Neural progenitor cell (in vitro differentiated cells): ENCODE data around the gene BOLA3. TPM values are rescaled to one million over a fixed set of nuclear protein-coding genes. Genes with fewer than 3 reads are reported as not detected.

ENCODE experiments used
- DNase-seq: peaks from one replicate; pipeline ENCODE4 v3.0.0-alpha.2; 2016; ENCODE audit warnings: low spot score
- H2AFZ ChIP-seq: fragments of 200-600 bp; sonication (generic); replicated peaks from 2 replicates; pipeline ENCODE4 v1.6.1; 2016; ENCODE audit warnings: antibody characterized with exemption
- H3F3A ChIP-seq: fragments of 200-600 bp; sonication (generic); 2 replicates; pipeline ENCODE4 v1.6.1; 2016; ENCODE audit warnings: antibody characterized with exemption, low read depth
- H3K27ac ChIP-seq: fragments of 200-600 bp; sonication (generic); 2 replicates; pipeline ENCODE4 v1.5.1; 2016; ENCODE audit warnings: mild to moderate bottlenecking
- H3K27me3 ChIP-seq: fragments of 200-600 bp; sonication (generic); 2 replicates; pipeline ENCODE4 v1.6.1; 2016; ENCODE audit warnings: mild to moderate bottlenecking, moderate library complexity
- H3K36me3 ChIP-seq: fragments of 200-600 bp; sonication (generic); 2 replicates; pipeline ENCODE4 v1.5.1; 2016
- H3K4me1 ChIP-seq: fragments of 200-600 bp; sonication (generic); 2 replicates; pipeline ENCODE4 v1.6.1; 2016; ENCODE audit warnings: mixed run types
- H3K4me2 ChIP-seq: fragments of 200-600 bp; sonication (generic); 2 replicates; pipeline ENCODE4 v1.6.1; 2016
- H3K4me3 ChIP-seq: fragments of 200-600 bp; sonication (generic); 2 replicates; pipeline ENCODE4 v1.5.1; 2016
- H3K79me2 ChIP-seq: fragments of 200-600 bp; sonication (generic); 2 replicates; pipeline ENCODE4 v1.6.1; 2016; ENCODE audit warnings: low read depth
- H3K9ac ChIP-seq: fragments of 200-600 bp; sonication (generic); 2 replicates; pipeline ENCODE4 v1.6.1; 2016
- H3K9me3 ChIP-seq: fragments of 200-600 bp; sonication (generic); 2 replicates; pipeline ENCODE4 v1.5.1; 2016; ENCODE audit warnings: low read depth
- H4K20me1 ChIP-seq: fragments of 200-600 bp; sonication (generic); 2 replicates; pipeline ENCODE4 v1.6.1; 2016; ENCODE audit warnings: low read depth
- H3K27ac Mint-ChIP-seq: 3 replicates; pipeline ENCODE4 v1.8.0; 2021; ENCODE audit warnings: mixed read lengths
- H3K27me3 Mint-ChIP-seq: 2 replicates; pipeline ENCODE4 v1.8.0; 2022; ENCODE audit warnings: low read depth, mild to moderate bottlenecking, inconsistent platforms, moderate library complexity, mixed read lengths; ENCODE audit not compliant: insufficient read depth
- H3K36me3 Mint-ChIP-seq: 3 replicates; pipeline ENCODE4 v1.8.0; 2021; ENCODE audit warnings: mixed read lengths
- H3K4me1 Mint-ChIP-seq: 3 replicates; pipeline ENCODE4 v1.8.0; 2021; ENCODE audit warnings: mixed read lengths
- H3K4me3 Mint-ChIP-seq: 3 replicates; pipeline ENCODE4 v1.8.0; 2021; ENCODE audit warnings: mild to moderate bottlenecking, moderate library complexity, mixed read lengths
- H3K9me3 Mint-ChIP-seq: 3 replicates; pipeline ENCODE4 v1.8.0; 2020; ENCODE audit warnings: mixed read lengths
- CTCF ChIP-seq: fragments of 200-600 bp; sonication (generic); IDR thresholded peaks from 2 replicates; pipeline ENCODE4 v1.5.1; 2017; ENCODE audit warnings: antibody characterized with exemption, mild to moderate bottlenecking
- EZH2 ChIP-seq: fragments of 200-600 bp; sonication (generic); IDR thresholded peaks from 2 replicates; pipeline ENCODE4 v1.6.1; 2017; ENCODE audit warnings: antibody characterized with exemption, mild to moderate bottlenecking, moderate library complexity
- EZH2phosphoT487 ChIP-seq: fragments of 200-600 bp; sonication (generic); IDR thresholded peaks from 2 replicates; pipeline ENCODE4 v1.6.1; 2017; ENCODE audit warnings: antibody characterized with exemption
- total RNA-seq: library from RNA; depleted of rRNA; stranded (reverse); fragments of >200 nt; gene quantifications from 2 replicates; pipeline ENCODE4 v1.2.3, GENCODE V29; 2015; ENCODE audit warnings: low replicate concordance

The BOLA3 gene
- total RNA-seq, 1 donor from 2014 or later: 76.5 TPM

DNA sequence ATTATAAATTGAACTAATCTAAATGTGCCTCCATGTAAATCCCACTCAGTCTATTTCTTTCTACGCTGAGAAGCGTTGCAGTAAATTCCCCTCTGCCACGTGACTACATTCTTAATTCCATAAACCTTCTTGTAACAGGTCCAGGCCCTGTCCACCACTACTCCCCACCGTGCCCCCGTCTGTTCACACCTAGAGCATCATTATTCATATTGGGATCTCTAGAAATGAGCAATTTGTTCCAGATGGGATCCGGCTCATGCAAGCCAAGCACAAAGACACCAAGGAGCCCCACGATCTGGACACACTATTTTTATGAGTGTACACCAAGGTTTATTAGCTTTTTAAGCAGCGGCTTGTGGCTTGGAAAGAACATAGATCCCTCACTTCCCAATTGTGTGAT lies 38.2 kb downstream of the BOLA3 start:
- Histone ChIP-seq H3F3A (no peaks in the 10 kb centered on the region), H3K4me1 (peaks cover 19% of the 10 kb centered on the region), H3K4me2 (no peak overlapping the region), H3K79me2 (no peaks in the 10 kb centered on the region), H3K27ac (no peak overlapping the region), H3K4me3 (no peak overlapping the region), H3K9ac (no peak overlapping the region), H4K20me1 (no peaks in the 10 kb centered on the region), H3K36me3 (no peaks in the 10 kb centered on the region), H2AFZ (no peak overlapping the region), H3K9me3 (no peaks in the 10 kb centered on the region), H3K27me3 (no peaks in the 10 kb centered on the region)
- Mint-ChIP-seq H3K4me3 (no peak overlapping the region), H3K4me1 (peaks cover 2% of the 10 kb centered on the region), H3K36me3 (peaks cover 12% of the 10 kb centered on the region), H3K27me3 (peaks cover 2% of the 10 kb centered on the region), H3K9me3 (peaks cover 4% of the 10 kb centered on the region), H3K27ac (no peak overlapping the region)
- DNase-seq: no peak
- no peak for TF ChIP-seq CTCF
- TF ChIP-seq EZH2phosphoT487: no peak
- TF ChIP-seq EZH2: no peak

DNA sequence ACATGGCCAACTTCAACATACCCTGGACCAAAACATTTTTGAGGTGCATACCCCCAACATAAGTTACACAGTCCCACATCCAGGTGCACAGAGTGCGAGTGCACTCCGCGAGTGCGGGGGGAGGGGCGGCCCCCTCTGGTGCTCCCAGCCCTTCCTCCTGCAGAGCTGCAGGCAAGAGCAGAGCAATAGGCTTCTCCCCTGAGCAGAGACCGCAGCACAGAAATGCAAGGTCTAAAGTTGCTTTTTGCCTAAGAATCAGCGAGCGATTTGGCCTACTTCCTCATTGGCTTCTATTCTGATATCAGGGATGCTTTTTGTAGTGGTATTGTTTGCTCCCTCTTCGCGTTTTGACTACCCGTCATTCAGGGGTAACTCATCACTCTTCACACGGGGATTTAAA lies 40.6 kb downstream of the BOLA3 start:
- Mint-ChIP-seq H3K36me3 (peaks cover 23% of the 10 kb centered on the region), H3K27ac (no peak overlapping the region), H3K27me3 (peaks cover 5% of the 10 kb centered on the region), H3K9me3 (no peaks in the 10 kb centered on the region), H3K4me3 (no peak overlapping the region), H3K4me1 (peaks cover 2% of the 10 kb centered on the region)
- TF ChIP-seq EZH2phosphoT487 (no peak), CTCF (no peak), EZH2 (no peak)
- Histone ChIP-seq H3K36me3 (no peaks in the 10 kb centered on the region), H3K9ac (no peak overlapping the region), H3F3A (no peaks in the 10 kb centered on the region), H2AFZ (no peak overlapping the region), H3K4me3 (no peak overlapping the region), H3K27ac (no peak overlapping the region), H3K4me1 (peaks cover 19% of the 10 kb centered on the region), H4K20me1 (no peaks in the 10 kb centered on the region), H3K4me2 (peak overlapping the region; percentile 64), H3K27me3 (no peaks in the 10 kb centered on the region), H3K9me3 (no peaks in the 10 kb centered on the region), H3K79me2 (no peaks in the 10 kb centered on the region)
- DNase-seq: peak; percentile 41

GRCh38 chr2:74105413-74105812 lies 42.3 kb downstream of the BOLA3 start:
- Histone ChIP-seq H4K20me1 (no peaks in the 10 kb centered on the region), H3K9me3 (no peaks in the 10 kb centered on the region), H3K79me2 (no peaks in the 10 kb centered on the region), H3K4me2 (no peak overlapping the region), H3K27me3 (no peaks in the 10 kb centered on the region), H3K9ac (no peak overlapping the region), H3F3A (no peaks in the 10 kb centered on the region), H3K36me3 (no peaks in the 10 kb centered on the region), H3K27ac (no peak overlapping the region), H3K4me1 (peaks cover 19% of the 10 kb centered on the region), H3K4me3 (no peak overlapping the region), H2AFZ (no peak overlapping the region)
- H3K27ac Mint-ChIP-seq: no peak overlapping the region
- DNase-seq: no peak
- no peak for TF ChIP-seq CTCF
- peaks cover 23% of the 10 kb centered on the region for H3K36me3 Mint-ChIP-seq
- H3K4me1 Mint-ChIP-seq: peaks cover 2% of the 10 kb centered on the region
- peaks cover 3% of the 10 kb centered on the region for H3K27me3 Mint-ChIP-seq
- no peak overlapping the region for H3K4me3 Mint-ChIP-seq
- H3K9me3 Mint-ChIP-seq: no peaks in the 10 kb centered on the region

DNA sequence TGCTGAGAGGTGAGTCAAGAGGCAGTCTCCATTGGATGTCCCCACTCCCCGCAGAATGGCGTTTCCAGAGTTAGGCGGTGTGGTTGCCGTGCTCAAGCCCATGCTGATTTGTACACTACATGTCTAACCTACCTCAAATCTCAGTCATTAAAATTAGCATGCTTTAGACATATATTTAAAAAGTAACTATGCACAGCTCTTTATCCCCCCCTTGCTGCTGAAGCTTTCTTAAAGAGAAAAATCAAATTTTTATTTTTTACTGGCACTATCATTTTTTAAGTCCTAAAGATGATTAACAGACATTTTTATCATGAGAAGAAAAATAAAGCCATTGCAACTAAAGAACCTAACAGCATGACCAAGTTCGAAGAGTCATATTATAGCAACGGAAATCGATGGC lies 42.9 kb downstream of the BOLA3 start:
- Histone ChIP-seq H2AFZ (no peak overlapping the region), H3K27ac (no peak overlapping the region), H3K4me1 (peaks cover 19% of the 10 kb centered on the region), H4K20me1 (no peaks in the 10 kb centered on the region), H3F3A (no peaks in the 10 kb centered on the region), H3K79me2 (no peaks in the 10 kb centered on the region), H3K9ac (no peak overlapping the region), H3K9me3 (no peaks in the 10 kb centered on the region), H3K4me3 (no peak overlapping the region), H3K4me2 (no peak overlapping the region), H3K36me3 (no peaks in the 10 kb centered on the region), H3K27me3 (no peaks in the 10 kb centered on the region)
- Mint-ChIP-seq H3K9me3 (no peaks in the 10 kb centered on the region), H3K27me3 (peaks cover 3% of the 10 kb centered on the region), H3K36me3 (peaks cover 26% of the 10 kb centered on the region), H3K4me1 (peaks cover 2% of the 10 kb centered on the region), H3K27ac (no peak overlapping the region), H3K4me3 (no peak overlapping the region)
- no peak for DNase-seq
- TF ChIP-seq EZH2phosphoT487 (no peak), EZH2 (no peak), CTCF (no peak)
